Osteoblast (primary cell): ENCODE measurements around the gene IGDCC3. TPM values are rescaled to one million over a fixed set of nuclear protein-coding genes. Genes with fewer than 3 reads are reported as not detected.

Experiments
- DNase-seq: peaks from one replicate; pipeline ENCODE4 v3.0.0; 2011; ENCODE audit warnings: low spot score, mixed read lengths; ENCODE audit not compliant: insufficient read length; ENCODE audit errors: missing footprints
- H2AFZ ChIP-seq: 2 replicates; pipeline ENCODE4 v1.6.0; 2011; ENCODE audit warnings: mild to moderate bottlenecking, low read length
- H3K27ac ChIP-seq: 2 replicates; pipeline ENCODE4 v1.5.1; 2011; ENCODE audit warnings: mild to moderate bottlenecking, low read depth, low read length, moderate library complexity
- H3K27me3 ChIP-seq: 2 replicates; pipeline ENCODE4 v1.6.0; 2012; ENCODE audit warnings: mild to moderate bottlenecking, control low read depth, inconsistent platforms, low read length, moderate library complexity; ENCODE audit not compliant: insufficient read depth
- H3K36me3 ChIP-seq: 2 replicates; pipeline ENCODE4 v1.5.1; 2011; ENCODE audit warnings: mild to moderate bottlenecking, low read length, control low read depth, moderate library complexity; ENCODE audit not compliant: insufficient read depth
- H3K4me1 ChIP-seq: 2 replicates; pipeline ENCODE4 v1.5.1; 2011; ENCODE audit warnings: mild to moderate bottlenecking, low read length, control low read depth, moderate library complexity; ENCODE audit not compliant: insufficient read depth
- H3K4me2 ChIP-seq: 2 replicates; pipeline ENCODE4 v1.6.0; 2011; ENCODE audit warnings: mild to moderate bottlenecking, low read length; ENCODE audit not compliant: insufficient read depth
- H3K4me3 ChIP-seq: fragments of 200-600 bp; sonication (generic); 3 replicates; pipeline ENCODE4 v1.5.1; 2012; ENCODE audit warnings: mild to moderate bottlenecking, low read length, inconsistent platforms; ENCODE audit not compliant: insufficient read depth
- H3K79me2 ChIP-seq: 2 replicates; pipeline ENCODE4 v1.6.0; 2012; ENCODE audit warnings: mild to moderate bottlenecking, low read length, control low read depth, inconsistent platforms; ENCODE audit not compliant: insufficient read depth
- H3K9me3 ChIP-seq: 2 replicates; pipeline ENCODE4 v1.5.1; 2011; ENCODE audit warnings: low read depth, low read length, control low read depth
- H4K20me1 ChIP-seq: 2 replicates; pipeline ENCODE4 v1.6.0; 2012; ENCODE audit warnings: mild to moderate bottlenecking, low read length, control low read depth; ENCODE audit not compliant: insufficient read depth
- CTCF ChIP-seq: IDR thresholded peaks from 2 replicates; pipeline ENCODE4 v1.5.1; 2011; ENCODE audit warnings: mild to moderate bottlenecking, low read depth, low read length, moderate library complexity; ENCODE audit errors: extremely low read depth
- small RNA-seq: library from RNA; depleted of rRNA; stranded (forward); fragments of <200 nt; gene quantifications from one replicate; pipeline ENCODE3, GENCODE V24; 2012
- total RNA-seq: library from RNA; depleted of rRNA; stranded (reverse); fragments of >200 nt; gene quantifications from 2 replicates; pipeline ENCODE4 v1.2.3, GENCODE V29; 2012

Gene IGDCC3
- total RNA-seq, 1 donor: not detected

DNA sequence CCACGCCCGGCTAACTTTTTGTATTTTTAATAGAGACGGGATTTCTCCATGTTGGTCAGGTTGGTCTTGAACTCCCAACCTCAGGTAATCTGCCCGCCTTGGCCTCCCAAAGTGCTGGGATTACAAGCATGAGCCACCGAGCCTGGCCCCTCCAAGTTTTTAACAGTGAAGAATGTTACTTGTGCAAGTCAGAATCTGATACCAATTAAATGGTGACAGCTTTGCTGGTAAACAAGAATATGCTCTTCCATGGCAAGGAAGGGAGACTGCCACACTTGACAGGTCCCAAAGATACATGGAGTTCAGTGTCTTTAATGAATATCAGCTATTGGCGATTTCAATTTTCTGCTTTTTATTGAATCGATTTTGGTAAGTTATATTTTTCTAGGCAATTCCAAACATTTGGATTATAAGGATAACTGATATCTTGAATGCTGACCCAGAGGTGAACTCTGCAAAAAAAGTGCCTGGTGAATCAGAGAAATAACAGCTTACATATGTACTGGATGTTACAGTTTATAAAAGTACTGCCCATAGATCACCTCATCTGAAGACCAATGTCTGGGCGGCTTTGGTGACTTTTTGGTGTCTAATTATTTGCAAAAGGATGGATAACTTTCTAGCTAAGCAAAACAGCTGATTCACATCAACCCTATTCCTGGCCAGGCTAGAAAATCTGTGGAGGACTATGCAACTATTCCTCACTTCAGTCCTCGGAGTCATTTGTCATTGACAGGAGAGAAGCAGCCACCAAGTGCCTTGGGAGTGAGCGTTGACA is 92.3 kb downstream of the IGDCC3 start:
- H2AFZ ChIP-seq: peak overlapping the region; percentile 79
- no peak for TF ChIP-seq CTCF
- H3K36me3 ChIP-seq: no peaks in the 10 kb centered on the region
- no peak for DNase-seq
- H3K27ac ChIP-seq: no peak overlapping the region
- no peaks in the 10 kb centered on the region for H3K27me3 ChIP-seq
- peak overlapping the region; percentile 80 for H3K4me2 ChIP-seq
- no peaks in the 10 kb centered on the region for H3K9me3 ChIP-seq
- H3K4me1 ChIP-seq: peaks cover 8% of the 10 kb centered on the region
- H3K79me2 ChIP-seq: no peaks in the 10 kb centered on the region
- no peaks in the 10 kb centered on the region for H4K20me1 ChIP-seq
- H3K4me3 ChIP-seq: peak overlapping the region; percentile 82

- Histone ChIP-seq H2AFZ (no peak overlapping the region), H3K79me2 (no peaks in the 10 kb centered on the region), H3K27me3 (no peaks in the 10 kb centered on the region), H4K20me1 (no peaks in the 10 kb centered on the region), H3K36me3 (no peaks in the 10 kb centered on the region), H3K4me1 (peaks cover 3% of the 10 kb centered on the region), H3K27ac (no peak overlapping the region), H3K4me2 (no peak overlapping the region), H3K9me3 (no peaks in the 10 kb centered on the region), H3K4me3 (no peak overlapping the region)
- no peak for DNase-seq
- no peak for TF ChIP-seq CTCF
Observed at GRCh38 chr15:65278480-65278879, 99.3 kb downstream of the IGDCC3 start.

Small RNA genes within 50 kb of the gene (small RNA-seq; reads per million reads assigned to genes)
- gene RNU5A-1: 171 reads per million, percentile 97 among the genes with 10 or more reads in this experiment
- gene RNU5B-1: 415 reads per million, percentile 98 among the genes with 10 or more reads in this experiment
- gene SNORA24B: 25.4 reads per million, percentile 95 among the genes with 10 or more reads in this experiment

Other genes with a start within 250 kb of the IGDCC3 start
- 19.5 and 20.3 TPM in 2 replicates for gene PDCD7, start 244.2 kb downstream of the IGDCC3 start, total RNA-seq
- 39.5 and 46.7 TPM in 2 replicates for gene CLPX, start 192.7 kb downstream of the IGDCC3 start, total RNA-seq
- gene CILP, start 166.5 kb downstream of the IGDCC3 start, total RNA-seq: under 0.01 TPM in 2 replicates
- gene PARP16, start 91.1 kb downstream of the IGDCC3 start, total RNA-seq: 6.2 and 6.5 TPM in 2 replicates
- not detected in 2 replicates for gene RNU5A-1, start 82.0 kb downstream of the IGDCC3 start, total RNA-seq
- gene RNU5B-1, start 73.3 kb downstream of the IGDCC3 start, total RNA-seq: not detected in 2 replicates
- gene IGDCC4, start 44.9 kb upstream of the IGDCC3 start, total RNA-seq: 3.6 and 6.2 TPM in 2 replicates
- gene DPP8, start 139.7 kb upstream of the IGDCC3 start, total RNA-seq: 40.9 and 42.4 TPM in 2 replicates
- gene HACD3, start 152.5 kb upstream of the IGDCC3 start, total RNA-seq: 75.3 and 79.6 TPM in 2 replicates
- gene INTS14, start 233.1 kb upstream of the IGDCC3 start, total RNA-seq: 31.5 and 35.4 TPM in 2 replicates
- 10.1 and 11.8 TPM in 2 replicates for gene SLC24A1, start 243.9 kb upstream of the IGDCC3 start, total RNA-seq